Fibroblast of skin of right biceps (primary cell): ENCODE results near the gene OR8G1.
"Not testable (repeated sequence)": the region's sequence is repeated elsewhere in the genome, so short reads cannot be mapped to it uniquely, and the experiment has no call there.

Source experiments
- DNase-seq: peaks from one replicate; pipeline ENCODE4 v3.0.0-alpha.2; 2013

The OR8G1 gene

DNA sequence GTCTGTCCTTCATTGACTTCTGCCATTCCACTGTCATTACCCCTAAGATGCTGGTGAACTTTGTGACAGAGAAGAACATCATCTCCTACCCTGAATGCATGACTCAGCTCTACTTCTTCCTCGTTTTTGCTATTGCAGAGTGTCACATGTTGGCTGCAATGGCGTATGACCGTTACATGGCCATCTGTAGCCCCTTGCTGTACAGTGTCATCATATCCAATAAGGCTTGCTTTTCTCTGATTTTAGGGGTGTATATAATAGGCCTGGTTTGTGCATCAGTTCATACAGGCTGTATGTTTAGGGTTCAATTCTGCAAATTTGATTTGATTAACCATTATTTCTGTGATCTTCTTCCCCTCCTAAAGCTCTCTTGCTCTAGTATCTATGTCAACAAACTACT lies 9.0 kb downstream of the OR8G1 start:
- not testable (repeated sequence) for DNase-seq

DNA sequence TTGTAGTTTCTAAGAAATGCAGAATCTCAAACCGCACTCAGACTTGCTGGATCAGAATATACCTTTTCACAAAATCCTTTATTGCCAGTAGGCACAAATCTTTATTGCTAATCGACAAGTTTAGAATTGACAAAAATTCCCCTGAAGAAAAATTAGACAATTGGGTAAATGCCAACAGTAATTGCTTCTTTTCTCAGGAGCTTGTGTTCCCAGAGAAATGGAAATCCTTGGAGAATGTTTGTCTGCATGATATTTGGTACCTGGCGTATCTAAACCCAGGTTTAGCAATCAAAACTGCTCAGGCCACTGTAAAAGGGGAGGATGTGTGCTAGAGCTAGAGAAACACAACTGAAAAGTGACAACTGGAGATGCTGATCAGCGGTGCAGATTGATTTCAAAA lies 15.2 kb downstream of the OR8G1 start, which contains the start of gene OR8G5:
Gene OR8G5, plus strand, starts transcription at position 301 of the 400 bp plus-strand sequence. CDS start 8,556 bp downstream, outside the sequence.
- DNase-seq = no peak

DNA sequence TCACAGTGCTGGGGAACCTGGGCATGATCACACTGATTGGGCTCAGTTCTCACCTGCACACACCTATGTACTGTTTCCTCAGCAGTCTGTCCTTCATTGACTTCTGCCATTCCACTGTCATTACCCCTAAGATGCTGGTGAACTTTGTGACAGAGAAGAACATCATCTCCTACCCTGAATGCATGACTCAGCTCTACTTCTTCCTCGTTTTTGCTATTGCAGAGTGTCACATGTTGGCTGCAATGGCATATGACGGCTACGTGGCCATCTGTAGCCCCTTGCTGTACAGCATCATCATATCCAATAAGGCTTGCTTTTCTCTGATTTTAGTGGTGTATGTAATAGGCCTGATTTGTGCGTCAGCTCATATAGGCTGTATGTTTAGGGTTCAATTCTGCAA lies 24.1 kb downstream of the OR8G1 start:
- not testable (repeated sequence) for DNase-seq

DNA sequence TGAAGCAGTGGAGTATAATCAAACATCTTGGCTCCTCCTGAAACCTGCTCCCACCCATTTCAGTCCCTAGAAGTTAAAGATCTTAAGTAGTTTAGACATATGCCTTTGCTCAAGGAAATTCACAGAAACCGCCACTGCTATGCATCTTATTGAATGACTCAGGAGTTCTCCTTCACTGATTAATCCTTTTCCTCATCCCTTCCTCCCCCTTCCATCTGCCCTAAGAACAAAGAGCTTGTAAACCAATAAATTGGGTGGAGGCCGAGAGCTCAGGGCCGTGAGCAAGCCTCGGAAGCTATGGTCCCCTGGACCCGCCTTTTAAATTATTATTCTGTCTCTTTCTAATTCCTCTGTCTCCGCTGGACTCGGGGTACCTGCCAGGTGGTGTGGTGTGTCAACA lies 30.0 kb downstream of the OR8G1 start:
- DNase-seq = not testable (repeated sequence)

DNA sequence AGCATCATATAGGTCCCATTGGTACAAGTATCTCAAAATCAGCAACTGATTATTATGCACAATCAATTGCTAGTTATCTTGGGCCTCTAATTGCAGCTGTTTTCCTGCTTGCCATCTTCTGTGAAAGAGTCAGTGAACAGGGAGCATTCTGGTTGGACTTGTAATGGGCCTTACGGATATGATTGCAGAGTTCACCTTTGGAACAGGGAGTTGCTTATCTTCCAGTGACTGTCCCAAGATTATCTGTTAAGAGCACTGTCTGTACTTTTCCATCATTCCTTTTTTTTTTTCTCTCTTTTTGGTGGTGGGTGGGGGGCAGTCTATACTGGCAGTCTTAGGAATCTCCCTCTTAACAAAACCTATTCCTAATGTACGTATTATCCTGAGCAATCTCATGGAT lies 33.1 kb downstream of the OR8G1 start:
- DNase-seq = no peak

DNA sequence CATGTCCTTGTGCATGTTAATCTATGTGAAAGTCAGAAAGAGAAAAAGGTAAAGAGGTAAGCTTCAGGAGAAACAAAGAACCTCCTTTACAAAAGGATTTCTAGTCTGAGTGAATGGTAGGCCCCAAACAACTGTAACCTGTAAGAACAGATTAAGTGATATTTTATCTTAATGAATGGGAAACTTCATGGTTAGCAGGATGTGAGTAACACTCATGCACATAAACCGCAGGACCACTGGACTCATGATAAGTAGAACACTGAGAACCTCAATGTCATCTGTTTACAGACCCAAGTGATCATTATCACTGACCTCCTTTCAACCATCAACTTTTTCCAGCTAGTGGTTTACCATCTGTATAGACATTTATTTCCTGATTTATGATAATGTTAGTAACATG lies 35.2 kb downstream of the OR8G1 start:
- DNase-seq = peak; percentile 13

DNA sequence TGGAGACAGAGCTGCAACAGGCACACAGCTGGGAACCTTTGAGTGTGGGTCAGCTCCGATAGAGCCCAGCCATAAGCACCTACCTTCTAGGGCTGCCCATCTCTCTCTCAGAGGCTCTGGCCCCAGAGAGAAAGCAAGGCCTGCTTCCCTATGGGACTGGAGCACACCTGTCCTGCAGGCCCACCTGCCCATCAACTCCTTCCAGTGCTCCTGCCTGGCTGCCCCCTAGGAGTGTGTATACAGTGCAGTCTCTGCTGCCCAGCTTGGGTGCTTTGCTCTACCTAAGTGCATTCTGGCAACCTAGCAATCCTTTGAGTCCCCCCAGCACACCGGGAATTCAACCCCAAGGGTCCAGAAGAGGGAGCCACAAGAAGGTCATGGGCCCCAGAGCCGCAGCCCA lies 36.3 kb downstream of the OR8G1 start:
- no peak for DNase-seq

DNA sequence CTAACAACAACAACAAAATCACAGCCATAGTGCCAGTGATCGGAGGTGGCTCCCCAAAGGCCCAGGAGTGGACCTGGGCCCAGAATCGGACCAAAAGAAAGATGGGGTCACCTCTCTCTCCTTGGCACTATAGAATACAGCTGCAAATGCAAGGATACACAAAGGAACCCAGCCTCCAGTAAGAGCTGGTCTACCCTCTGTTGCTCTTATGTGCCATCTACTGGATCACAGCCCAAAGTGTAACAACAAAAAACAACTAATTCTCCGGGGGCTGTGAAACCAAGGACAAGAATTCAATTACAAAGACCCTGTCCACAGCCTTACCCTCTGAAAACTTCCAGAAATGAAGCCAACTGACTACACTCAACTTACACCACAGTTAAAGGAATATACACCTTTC lies 36.9 kb downstream of the OR8G1 start:
- DNase-seq = no peak

DNA sequence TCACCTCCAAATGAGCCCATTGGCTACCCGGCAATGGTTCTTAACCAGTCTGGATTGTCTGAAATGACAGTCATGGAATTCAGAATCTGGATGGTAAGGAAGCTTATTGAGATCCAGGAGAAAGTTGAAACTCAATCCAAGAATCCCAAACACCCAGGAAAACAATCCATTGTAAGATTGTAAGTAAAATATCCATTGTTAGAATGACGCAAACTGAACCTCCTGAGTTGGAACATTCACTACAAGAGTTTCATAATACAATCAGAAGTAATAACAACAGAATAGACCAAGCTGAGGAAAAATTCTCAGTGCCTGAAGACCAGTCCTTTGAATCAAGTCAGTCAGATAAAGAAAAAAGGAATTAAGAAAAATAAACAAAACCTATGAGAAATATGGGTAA lies 37.4 kb downstream of the OR8G1 start:
- no peak for DNase-seq

DNA sequence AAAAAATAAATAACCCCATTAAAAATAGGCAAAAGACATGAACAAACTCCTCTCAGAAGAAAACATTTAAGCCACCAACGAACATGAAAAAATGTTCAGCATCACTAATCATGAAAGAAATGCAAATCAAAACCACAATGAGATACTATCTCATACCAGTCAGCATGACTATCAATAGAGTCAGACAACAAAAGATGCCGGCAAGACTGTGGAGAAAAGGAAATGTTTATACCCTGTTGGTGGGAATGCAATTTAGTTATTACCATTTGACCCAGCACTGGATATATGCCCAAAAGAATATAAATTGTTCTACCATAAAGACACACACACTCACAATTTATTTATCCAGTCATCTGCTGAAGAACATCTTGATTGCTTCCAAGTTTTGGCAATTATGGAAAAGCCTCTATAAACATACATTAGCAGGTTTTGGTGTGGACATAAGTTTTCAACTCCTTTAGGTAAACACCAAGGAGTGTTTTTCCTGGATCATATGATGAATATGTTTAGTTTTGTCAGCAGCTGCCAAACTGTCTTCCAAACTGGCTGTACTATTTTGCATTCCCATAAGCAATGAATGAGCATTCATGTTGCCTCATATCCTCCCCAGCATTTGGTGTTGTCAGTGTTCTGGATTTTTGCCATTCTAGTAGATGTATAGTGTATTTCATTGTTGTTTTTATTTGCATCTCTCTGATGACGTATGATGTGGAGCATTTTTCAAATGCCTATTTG lies 44.9 kb downstream of the OR8G1 start:
- DNase-seq = peak; percentile 80

DNA sequence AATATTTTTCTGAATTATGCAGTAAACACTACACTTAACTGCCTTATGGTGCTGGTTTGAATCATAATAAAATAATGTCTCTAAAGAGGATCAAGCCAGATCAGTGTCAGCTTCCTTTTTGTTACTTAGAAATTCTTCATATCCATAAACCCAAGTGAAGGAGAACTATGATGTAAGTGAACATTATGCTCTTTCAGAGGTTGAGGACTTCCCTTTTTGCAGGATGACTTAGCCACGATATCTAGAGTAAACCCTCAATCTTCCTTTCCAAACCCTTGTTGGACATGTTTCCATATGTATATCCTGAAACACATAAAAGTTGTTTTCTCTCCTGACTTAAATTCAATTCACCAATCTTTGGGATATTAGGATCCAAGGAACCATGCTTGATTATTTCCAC lies 53.8 kb downstream of the OR8G1 start:
- no peak for DNase-seq

DNA sequence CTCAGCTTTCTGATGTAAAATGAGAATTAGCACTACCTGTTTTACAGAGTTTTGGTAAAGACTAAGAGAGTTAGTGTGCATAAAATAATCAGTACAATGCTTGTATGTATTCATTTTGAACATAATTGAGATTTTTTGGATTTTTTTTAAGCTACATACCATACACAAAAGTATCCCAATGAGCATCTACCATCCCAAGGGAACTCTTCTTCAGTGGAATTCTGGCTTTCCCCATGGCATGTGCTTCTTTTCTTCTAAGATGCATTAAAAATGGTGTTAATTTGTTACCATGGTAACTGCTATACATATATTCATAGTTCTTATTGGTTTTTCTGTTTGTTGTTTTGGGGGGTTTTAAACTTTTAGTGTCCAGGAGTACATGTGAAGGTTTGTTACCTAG lies 55.1 kb downstream of the OR8G1 start:
- no peak for DNase-seq

DNA sequence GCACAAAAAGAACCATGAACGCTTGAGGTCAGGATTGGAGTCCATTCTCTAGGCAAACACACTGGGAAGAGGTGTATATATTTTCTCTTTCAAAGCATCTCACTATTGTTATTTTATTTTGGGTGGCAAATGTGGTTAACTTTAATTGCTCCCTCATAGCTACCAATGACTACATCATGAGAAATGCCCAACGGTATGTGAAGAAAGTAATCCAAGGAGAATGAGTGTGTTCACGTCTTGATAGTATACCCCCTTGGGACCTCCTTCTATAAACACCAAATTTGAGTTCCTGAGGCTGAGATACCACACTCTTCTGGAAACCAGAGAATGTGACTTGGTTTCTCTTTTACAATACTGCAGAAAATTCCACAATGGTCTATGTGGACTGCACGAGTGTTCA lies 57.0 kb downstream of the OR8G1 start:
- DNase-seq = peak; percentile 63

DNA sequence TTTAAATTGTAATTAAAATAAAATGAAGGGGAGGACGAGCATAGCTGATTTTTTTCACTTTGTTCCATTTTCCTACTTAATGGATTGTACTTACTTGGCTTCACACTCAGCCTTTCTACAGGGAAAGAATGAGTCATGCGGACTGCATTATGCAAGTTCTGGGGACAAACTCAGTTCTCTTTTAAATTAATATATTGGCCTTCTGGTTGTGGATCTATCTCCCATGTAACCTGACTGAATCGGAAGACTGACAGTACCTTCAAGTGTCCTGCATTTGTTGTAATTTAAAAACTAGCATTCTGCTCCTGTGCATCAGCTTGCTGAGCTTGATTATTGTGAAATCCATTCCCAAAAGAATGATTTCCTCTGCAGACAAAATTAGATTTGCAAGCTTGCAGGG lies 60.7 kb downstream of the OR8G1 start:
- peak; percentile 58 for DNase-seq

DNA sequence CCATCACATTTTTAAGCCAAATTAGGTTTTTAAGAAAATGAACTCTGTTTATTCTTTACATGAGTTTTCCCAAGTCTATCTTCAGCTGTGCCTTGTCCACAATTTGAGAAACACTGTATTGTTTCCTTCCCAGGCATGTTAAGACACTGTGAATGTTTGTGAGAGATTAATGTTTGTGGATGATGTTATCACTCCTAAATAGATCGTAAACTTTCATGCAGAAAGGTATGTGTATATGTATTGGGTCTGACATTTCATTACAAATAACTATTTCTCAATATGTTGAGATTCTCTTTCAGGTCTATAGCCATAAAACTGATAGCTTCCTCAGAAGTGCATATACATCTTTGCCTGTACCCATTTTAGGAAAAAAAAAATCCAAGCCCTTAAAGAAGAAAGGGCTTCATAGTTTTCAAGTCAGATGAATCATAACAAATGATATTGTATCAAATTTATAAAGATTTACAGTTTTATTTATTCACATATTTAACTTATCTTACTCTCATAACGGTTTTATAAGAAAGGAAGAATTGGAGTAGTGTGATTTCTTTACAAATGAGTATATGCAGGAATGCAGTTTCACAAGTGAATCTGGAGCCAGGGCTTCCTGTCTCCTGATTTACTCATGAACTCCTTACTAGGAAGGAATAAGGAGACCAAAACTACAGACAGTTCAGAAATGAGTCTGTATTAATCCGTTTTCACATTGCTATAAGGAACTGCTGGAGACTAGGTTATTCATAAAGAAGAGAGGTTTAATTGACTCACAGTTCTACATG lies 61.6 kb downstream of the OR8G1 start:
- DNase-seq = no peak
